Stimulated activated CD8-positive, alpha-beta memory T cell treated with anti-CD3 and anti-CD28 coated beads, Interleukin-4, amount 100 ng/mL, for 48 hours (primary cell): Measurements from ENCODE around the gene FSTL5.

ENCODE experiments used
- DNase-seq: peaks from one replicate; pipeline ENCODE4 v3.0.0-alpha.2; 2020

FSTL5 gene

GRCh38 chr4:161419822-161420221 lies 744.0 kb downstream of the FSTL5 start:
- no peak for DNase-seq

DNA sequence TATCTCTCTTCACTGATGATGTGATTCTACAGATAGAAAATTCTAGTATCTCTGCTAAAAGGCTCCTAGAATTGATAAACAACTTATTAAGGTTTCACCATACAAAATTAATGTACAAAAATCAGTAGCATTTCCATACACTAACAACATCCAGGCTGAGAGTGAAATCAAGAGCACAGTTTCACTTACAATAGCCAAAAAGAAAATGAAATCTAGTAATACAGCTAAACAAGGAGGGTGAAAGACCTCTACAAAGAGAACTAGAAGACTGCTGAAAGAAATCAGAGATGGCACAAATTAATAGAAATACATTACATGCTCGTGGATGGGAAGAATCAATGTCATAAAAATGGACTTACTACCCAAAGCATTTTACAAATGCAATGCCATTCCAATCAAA lies 751.9 kb downstream of the FSTL5 start:
- no peak for DNase-seq

GRCh38 chr4:161404346-161405110 lies 759.3 kb downstream of the FSTL5 start:
- DNase-seq, result no peak

DNA sequence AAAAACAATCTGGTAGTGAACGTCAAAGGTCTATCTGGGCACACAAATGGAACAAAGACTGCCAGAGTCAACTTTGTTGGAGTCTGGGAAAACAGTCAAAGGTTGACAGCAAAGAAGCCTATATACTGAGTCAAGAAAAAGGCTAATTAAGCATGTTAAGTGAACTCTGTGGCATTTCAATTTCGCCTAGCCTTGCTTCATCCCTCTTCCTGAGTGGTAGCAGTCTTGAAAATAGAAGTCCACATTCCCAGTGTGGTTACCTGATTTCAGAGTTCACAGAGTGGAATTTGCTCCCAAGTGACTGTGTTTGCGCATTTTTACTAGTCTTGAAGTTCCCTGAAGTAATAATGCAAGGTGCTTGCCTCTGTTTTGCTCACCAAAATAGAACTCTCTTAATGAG lies 760.0 kb downstream of the FSTL5 start:
- DNase-seq, result no peak

DNA sequence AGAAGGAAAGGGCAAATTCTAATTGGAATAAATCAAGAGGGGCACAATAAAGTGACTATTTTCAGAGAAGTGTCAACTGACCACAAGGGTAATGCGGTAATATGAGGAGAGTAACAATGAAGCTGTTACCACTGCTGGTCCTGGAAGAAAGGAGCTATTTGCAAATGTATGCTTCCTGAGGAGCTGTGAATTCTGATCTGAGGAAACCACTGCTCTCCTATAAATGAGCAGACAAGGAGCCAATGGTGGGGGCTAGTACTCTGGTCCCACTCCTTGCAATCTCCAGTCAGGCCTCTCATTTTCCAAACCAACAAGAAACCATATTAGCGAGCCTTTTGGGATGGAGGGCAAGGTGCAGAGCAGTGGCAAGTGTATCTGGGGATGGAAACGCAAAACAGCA lies 770.2 kb downstream of the FSTL5 start:
- DNase-seq, result no peak

- no peak for DNase-seq
Measured at GRCh38 chr4:161382655-161383054, 781.1 kb downstream of the FSTL5 start.

DNA sequence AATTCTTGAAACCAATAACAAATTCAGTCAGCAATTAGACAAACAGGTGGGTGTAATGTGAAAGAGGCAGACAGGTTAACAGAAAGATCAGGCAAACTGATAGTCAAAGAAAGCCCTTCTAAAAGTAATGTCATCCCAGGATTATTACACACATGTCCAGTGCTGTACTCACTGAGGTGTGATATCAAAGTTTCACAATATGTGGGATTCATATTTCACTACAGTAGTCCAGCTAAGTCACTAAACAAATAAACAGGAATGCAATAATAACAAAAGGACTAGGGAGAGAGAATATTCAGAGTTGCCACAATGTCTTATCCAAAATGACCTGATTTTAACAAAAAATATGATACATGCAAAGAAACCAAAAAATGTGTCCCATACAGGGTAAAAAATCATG lies 787.5 kb downstream of the FSTL5 start:
- no peak for DNase-seq

DNA sequence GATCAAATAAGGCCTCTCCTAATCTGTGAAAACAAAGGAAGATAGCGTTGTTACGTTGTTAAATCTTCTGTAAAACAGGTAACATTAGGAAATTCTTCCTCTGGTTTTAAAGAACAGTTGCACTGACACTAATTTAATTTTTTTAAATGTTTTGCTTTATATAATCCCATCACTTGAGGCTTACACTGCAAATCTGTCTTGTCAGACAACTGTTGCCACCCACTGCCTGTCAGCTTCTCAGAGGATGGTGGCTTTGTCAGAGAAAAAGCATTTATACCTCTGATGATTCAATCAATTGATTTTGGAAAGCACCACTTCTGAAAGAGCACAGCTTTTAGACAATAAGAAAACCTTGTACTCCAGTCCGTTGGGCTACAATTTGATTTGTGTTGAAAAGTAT lies 799.1 kb downstream of the FSTL5 start:
- no peak for DNase-seq

DNA sequence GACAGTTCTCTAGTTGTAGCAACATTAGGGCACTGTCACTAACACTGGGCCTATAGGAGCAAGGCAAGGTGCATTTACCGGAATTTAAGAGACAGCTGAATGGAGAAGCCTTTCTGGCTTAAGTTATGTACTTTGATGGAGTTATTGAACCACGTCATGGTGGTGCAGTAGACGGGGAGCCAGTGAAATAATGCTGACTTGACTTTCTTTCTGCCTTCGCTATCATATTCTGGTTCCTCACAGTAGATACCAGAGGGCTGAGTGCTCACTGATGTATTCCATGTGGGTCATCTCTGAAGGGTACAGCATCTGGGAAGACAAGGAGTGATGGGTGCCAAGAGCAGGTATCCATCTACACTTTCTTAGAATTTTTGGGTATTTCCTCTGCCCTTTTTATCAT lies 802.8 kb downstream of the FSTL5 start:
- no peak for DNase-seq

DNA sequence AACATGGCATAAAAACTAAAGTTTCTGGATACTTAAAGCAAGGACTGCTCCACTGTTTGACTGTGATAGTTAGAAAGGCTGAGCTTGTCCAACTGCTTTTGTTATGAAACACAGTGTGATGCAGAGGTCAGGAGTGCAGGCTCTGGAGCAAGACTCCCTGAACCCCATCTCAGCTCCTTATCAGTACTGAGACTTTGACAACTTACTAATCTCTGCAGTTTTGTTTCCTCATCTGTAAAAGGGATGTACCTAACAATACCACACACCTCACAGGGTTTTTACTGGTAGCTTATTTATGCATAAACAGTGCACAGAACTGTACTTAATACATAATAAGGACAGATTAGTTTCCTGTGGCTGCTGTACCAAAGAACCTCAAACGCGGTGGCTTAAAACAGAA lies 804.3 kb downstream of the FSTL5 start:
- no peak for DNase-seq

- no peak for DNase-seq
Measured at GRCh38 chr4:161356351-161356750, 807.4 kb downstream of the FSTL5 start.

GRCh38 chr4:161350946-161351345 lies 812.9 kb downstream of the FSTL5 start:
- no peak for DNase-seq

DNA sequence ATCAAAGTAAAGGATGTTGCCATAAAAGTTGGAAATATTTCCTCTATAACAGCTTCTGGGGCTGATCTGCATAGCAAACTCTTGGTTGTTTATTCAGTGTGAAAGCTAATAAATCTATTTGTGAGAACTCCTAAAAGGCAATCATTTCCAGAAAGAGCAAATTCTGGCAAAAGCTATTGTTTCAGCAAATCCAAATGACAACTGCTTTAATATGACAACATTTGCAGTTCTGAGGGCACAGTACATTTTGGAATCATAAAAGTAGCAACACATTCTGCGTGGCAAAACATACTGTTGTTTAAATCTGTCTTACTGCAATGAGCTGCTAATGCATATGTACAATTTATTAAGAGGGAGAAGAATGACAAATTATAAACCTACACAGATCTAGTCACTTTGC lies 818.1 kb downstream of the FSTL5 start:
- no peak for DNase-seq

GRCh38 chr4:161343569-161343950 lies 820.2 kb downstream of the FSTL5 start:
- no peak for DNase-seq

DNA sequence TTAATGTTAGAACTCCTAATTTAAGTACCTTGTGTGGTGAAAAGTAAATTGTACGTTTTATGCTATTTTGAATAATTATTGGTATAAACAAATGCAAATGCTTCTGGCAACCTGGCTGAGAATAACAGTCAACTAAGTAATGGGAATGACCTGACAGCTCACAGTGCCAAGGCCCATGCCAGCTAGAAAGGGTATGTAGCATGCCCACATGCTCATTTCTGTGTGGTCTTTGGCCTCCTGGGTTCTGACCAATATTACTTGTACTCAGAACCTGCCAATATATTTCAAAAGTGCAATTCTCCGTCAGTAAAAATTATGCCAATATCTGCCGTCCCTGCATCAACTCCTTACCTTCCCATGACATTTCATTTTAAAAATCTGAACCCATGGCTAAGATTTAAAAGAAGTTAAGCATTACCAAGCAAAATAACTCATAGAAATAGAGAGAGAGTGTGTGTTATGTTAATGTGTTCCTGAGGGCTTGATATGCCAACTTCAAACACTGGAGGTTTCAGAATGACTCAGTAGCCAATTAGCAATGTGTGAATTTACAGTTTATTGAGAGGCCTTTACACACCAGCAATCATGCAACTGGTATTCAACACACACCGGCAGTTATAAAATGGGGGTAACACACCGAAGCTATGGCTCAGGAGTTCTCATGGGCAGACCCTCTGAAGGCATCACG lies 820.8 kb downstream of the FSTL5 start:
- no peak for DNase-seq

DNA sequence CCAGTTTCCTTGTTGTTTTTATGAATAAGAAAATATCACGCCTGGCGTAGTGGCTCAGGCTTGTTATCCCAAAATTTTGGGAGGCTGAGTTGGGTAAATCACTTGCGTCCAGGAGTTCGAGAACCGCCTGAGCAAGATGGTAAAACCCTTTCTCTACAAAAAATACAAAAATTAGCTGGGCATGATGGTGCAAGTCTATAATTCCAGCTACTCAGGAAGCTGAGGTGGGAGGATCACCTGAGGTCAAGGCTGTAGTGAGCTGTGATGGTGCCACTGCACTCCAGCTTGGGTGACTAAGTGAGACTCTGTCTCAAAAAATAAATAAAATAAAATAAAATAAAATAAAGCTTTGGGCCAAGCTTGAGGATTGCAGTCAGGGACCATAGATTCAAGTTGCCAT lies 827.2 kb downstream of the FSTL5 start:
- no peak for DNase-seq

GRCh38 chr4:161336016-161336530 lies 827.7 kb downstream of the FSTL5 start:
- DNase-seq, result no peak
